ENCODE results near the gene NUDT22. TPM values are rescaled to one million over a fixed set of nuclear protein-coding genes. Genes with fewer than 3 reads are reported as not detected.
A peak's percentile ranks its signal among the peaks of the same experiment; 100 is the strongest.

The NUDT22 gene
- total and polyA plus RNA-seq, 10 donors: 61.8 to 109 (median 78.7) TPM

DNA sequence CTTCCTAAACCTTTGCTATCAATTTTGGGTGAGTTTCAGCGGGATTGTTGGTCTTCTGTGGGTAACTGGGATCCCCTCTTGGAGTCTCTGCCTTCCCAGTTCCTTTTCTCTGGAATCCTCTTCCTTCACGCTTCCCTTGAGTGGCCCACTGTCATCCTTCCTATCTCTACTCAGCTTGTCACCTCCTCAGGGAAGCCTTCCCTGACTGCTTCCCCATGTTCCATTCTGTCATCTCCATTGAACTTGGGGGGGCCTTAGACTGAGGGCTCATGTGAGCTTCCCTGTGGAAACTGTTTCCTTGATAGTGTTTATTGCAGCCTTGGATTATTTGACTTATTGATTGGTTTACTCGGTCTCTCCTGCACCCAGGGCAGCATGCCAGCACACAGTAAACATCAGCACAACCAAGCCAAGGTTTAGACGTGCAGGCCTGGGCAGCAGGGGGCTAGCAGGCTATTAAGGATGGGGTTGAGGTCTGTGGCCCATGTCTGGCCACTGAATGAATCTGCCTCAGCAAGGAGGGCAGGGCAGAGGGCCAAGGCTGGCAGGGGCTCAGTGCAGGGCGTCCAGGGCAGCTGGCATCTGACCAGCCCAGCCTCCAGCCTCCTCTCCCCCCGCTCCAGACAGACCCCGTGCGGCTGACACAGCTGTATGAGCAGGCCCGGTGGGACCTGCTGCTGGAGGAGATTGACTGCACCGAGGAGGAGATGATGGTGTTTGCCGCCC, 7.3 kb upstream of the NUDT22 start:
- no peak for DNase-seq
- no peaks in the 10 kb centered on the region for H3K27me3 ChIP-seq (replicated peaks in 1 of 7)
- H3K9me3 ChIP-seq: no peaks in the 10 kb centered on the region
- TF ChIP-seq POLR2AphosphoS5 (IDR thresholded peaks at IDR 0.05) (peak; percentile 9 to 75 (median 38)), CTCF (IDR thresholded peaks at IDR 0.05 in 8 of 11, conservative IDR thresholded peaks at IDR 0.05 in 3 of 11) (no peak)
- no peak overlapping the region for H3K4me3 ChIP-seq
- intact Hi-C loops (cut with DNase I; ENCODE audit: low total_unique reads): no loop called here
- WGBS, 5 donors: 86 to 95% (median 92%) methylated on average over 5 to 11 of the region's 11 CpGs
- peaks cover 0 to 67% (median 16%) of the 10 kb centered on the region in 6 donors for H3K4me1 ChIP-seq
- peaks cover 0 to 100% (median 72%) of the 10 kb centered on the region in 6 donors for H3K36me3 ChIP-seq
- H3K27ac ChIP-seq: peak overlapping the region in 2 of 8 donors; percentile 25 to 35

GRCh38 chr11:64219354-64219684, 6.8 kb upstream of the NUDT22 start:
- Histone ChIP-seq H3K9me3 (no peaks in the 10 kb centered on the region), H3K36me3 (peaks cover 0 to 100% (median 70%) of the 10 kb centered on the region in 6 donors), H3K4me1 (peaks cover 0 to 67% (median 18%) of the 10 kb centered on the region in 6 donors), H3K27me3 (replicated peaks in 1 of 7) (no peaks in the 10 kb centered on the region), H3K27ac (peak overlapping the region in 2 of 8 donors; percentile 25 to 35), H3K4me3 (no peak overlapping the region)
- intact Hi-C loops (cut with DNase I; ENCODE audit: low total_unique reads): no loop called here
- TF ChIP-seq POLR2AphosphoS5 (IDR thresholded peaks at IDR 0.05): peak in 1 of 3 donors; percentile 65
- no peak for TF ChIP-seq CTCF (IDR thresholded peaks at IDR 0.05 in 8 of 11, conservative IDR thresholded peaks at IDR 0.05 in 3 of 11)
- TF ChIP-seq POLR2A (IDR thresholded peaks at IDR 0.05): no peak
- no peak for DNase-seq
- WGBS, 5 donors: 86 to 96% (median 91%) methylated on average over 2 to 7 of the region's 7 CpGs

DNA sequence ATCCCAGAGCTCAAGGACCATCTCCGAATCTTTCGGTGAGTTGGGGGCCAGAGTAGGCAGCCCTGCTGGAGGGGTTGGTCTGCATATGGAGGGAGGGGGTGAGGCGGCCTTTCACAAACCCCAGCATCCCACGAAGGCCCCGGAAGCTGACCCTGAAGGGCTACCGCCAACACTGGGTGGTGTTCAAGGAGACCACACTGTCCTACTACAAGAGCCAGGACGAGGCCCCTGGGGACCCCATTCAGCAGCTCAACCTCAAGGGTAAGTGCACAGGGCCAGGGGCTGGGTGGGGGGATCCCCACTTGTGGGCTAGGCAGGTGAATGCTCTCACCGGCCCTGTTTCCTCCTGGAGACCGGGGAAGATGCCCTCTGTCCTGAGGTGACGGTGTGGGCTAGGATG, 6.3 kb upstream of the NUDT22 start:
- Histone ChIP-seq H3K27ac (peak overlapping the region in 2 of 8 donors; percentile 11 to 25), H3K4me3 (no peak overlapping the region), H3K36me3 (peaks cover 0 to 100% (median 68%) of the 10 kb centered on the region in 6 donors), H3K27me3 (replicated peaks in 1 of 7) (no peaks in the 10 kb centered on the region), H3K9me3 (no peaks in the 10 kb centered on the region), H3K4me1 (peaks cover 0 to 67% (median 22%) of the 10 kb centered on the region in 6 donors)
- WGBS, 5 donors: 87 to 91% (median 89%) methylated on average over 6 to 10 of the region's 10 CpGs
- TF ChIP-seq POLR2AphosphoS5 (IDR thresholded peaks at IDR 0.05) (no peak), POLR2A (IDR thresholded peaks at IDR 0.05) (no peak), CTCF (IDR thresholded peaks at IDR 0.05 in 8 of 11, conservative IDR thresholded peaks at IDR 0.05 in 3 of 11) (no peak)
- no peak for DNase-seq
- intact Hi-C loops (cut with DNase I; ENCODE audit: low total_unique reads): no loop called here

GRCh38 chr11:64220271-64220670, 5.8 kb upstream of the NUDT22 start:
- no peak for DNase-seq
- peaks cover 0 to 96% (median 65%) of the 10 kb centered on the region in 6 donors for H3K36me3 ChIP-seq
- peaks cover 4 to 67% (median 27%) of the 10 kb centered on the region in 6 donors for H3K4me1 ChIP-seq
- no peaks in the 10 kb centered on the region for H3K27me3 ChIP-seq (replicated peaks in 1 of 7)
- no peak overlapping the region for H3K4me3 ChIP-seq
- TF ChIP-seq POLR2A (IDR thresholded peaks at IDR 0.05) (no peak), POLR2AphosphoS5 (IDR thresholded peaks at IDR 0.05) (peak in 1 of 3 donors; percentile 60)
- 92 to 98% (median 93%) methylated on average over 5 to 17 of the region's 17 CpGs for WGBS, 5 donors
- H3K9me3 ChIP-seq: no peaks in the 10 kb centered on the region
- peak overlapping the region in 2 of 8 donors; percentile 11 to 24 for H3K27ac ChIP-seq
- intact Hi-C loops (cut with DNase I; ENCODE audit: low total_unique reads): no loop called here

All from spleen (tissue), 11 donors.